Vagina (tissue), 2 donors: ENCODE results near the gene ADGRV1.

ENCODE experiments used
- CTCF ChIP-seq, 3 experiments: fragments of 450-650 bp in 2 of 3; fragments of 200-600 bp in 1 of 3; sonication (generic) in 1 of 3; IDR thresholded peaks; one replicate each; pipeline ENCODE4 v1.5.1; 2017 to 2019; ENCODE audit warnings: antibody characterized with exemption in 3 of 3, mild to moderate bottlenecking in 2 of 3, moderate library complexity in 2 of 3
- POLR2A ChIP-seq, 2 donors: fragments of 450-650 bp; IDR thresholded peaks; one replicate each; pipeline ENCODE4 v1.6.1; 2017; ENCODE audit warnings: antibody characterized with exemption in 2 of 2, mild to moderate bottlenecking in 2 of 2, moderate library complexity in 2 of 2
- POLR2AphosphoS5 ChIP-seq, 2 donors: sonication (generic); formaldehyde crosslinking; IDR thresholded peaks; one replicate each; pipeline ENCODE4 v1.9.0; 2017; ENCODE audit warnings: antibody characterized with exemption in 2 of 2, mild to moderate bottlenecking in 2 of 2, low read depth in 1 of 2; ENCODE audit not compliant: insufficient read depth in 1 of 2

- TF ChIP-seq POLR2A (IDR thresholded peaks at IDR 0.05) (no peak), CTCF (IDR thresholded peaks at IDR 0.05) (no peak), POLR2AphosphoS5 (IDR thresholded peaks at IDR 0.05; ENCODE audit: insufficient read depth in 1 of 2, low read depth in 1 of 2) (no peak)
Measured at GRCh38 chr5:91072881-91073280, 514.3 kb downstream of the ADGRV1 start.
